ENCODE measurements around the gene CREB3L4.
"Not testable (repeated sequence)": the region's sequence is repeated elsewhere in the genome, so short reads cannot be mapped to it uniquely, and the experiment has no call there.

CREB3L4 gene

GRCh38 chr1:153970346-153970745 lies 2.6 kb downstream of the CREB3L4 start:
- Histone ChIP-seq H3K27me3 (replicated peaks; ENCODE audit: control insufficient read depth, insufficient read depth, low read length, poor library complexity, severe bottlenecking) (no peaks in the 10 kb centered on the region), H3K4me1 (ENCODE audit: control insufficient read depth, insufficient read depth, low read length, poor library complexity, severe bottlenecking) (peaks cover 17% of the 10 kb centered on the region), H3K27ac (ENCODE audit: insufficient read depth, low read length, poor library complexity, severe bottlenecking) (no peak overlapping the region), H3K4me3 (ENCODE audit: insufficient read depth, low read depth, low read length, poor library complexity, severe bottlenecking) (no peak overlapping the region), H3K9me3 (ENCODE audit: control insufficient read depth, low read length) (no peaks in the 10 kb centered on the region), H3K36me3 (ENCODE audit: control insufficient read depth, insufficient read depth, low read length) (peaks cover 19% of the 10 kb centered on the region)
- no peak for DNase-seq

GRCh38 chr1:153973071-153973470 lies 5.4 kb downstream of the CREB3L4 start:
- Histone ChIP-seq H3K4me1 (ENCODE audit: control insufficient read depth, insufficient read depth, low read length, poor library complexity, severe bottlenecking) (peaks cover 18% of the 10 kb centered on the region), H3K36me3 (ENCODE audit: control insufficient read depth, insufficient read depth, low read length) (peaks cover 26% of the 10 kb centered on the region), H3K27ac (ENCODE audit: insufficient read depth, low read length, poor library complexity, severe bottlenecking) (no peak overlapping the region), H3K9me3 (ENCODE audit: control insufficient read depth, low read length) (no peaks in the 10 kb centered on the region), H3K4me3 (ENCODE audit: insufficient read depth, low read depth, low read length, poor library complexity, severe bottlenecking) (no peak overlapping the region), H3K27me3 (replicated peaks; ENCODE audit: control insufficient read depth, insufficient read depth, low read length, poor library complexity, severe bottlenecking) (no peaks in the 10 kb centered on the region)
- DNase-seq, result no peak

- Histone ChIP-seq H3K4me3 (ENCODE audit: insufficient read depth, low read depth, low read length, poor library complexity, severe bottlenecking) (no peak overlapping the region), H3K9me3 (ENCODE audit: control insufficient read depth, low read length) (no peaks in the 10 kb centered on the region), H3K27me3 (replicated peaks; ENCODE audit: control insufficient read depth, insufficient read depth, low read length, poor library complexity, severe bottlenecking) (no peaks in the 10 kb centered on the region), H3K36me3 (ENCODE audit: control insufficient read depth, insufficient read depth, low read length) (peaks cover 26% of the 10 kb centered on the region), H3K4me1 (ENCODE audit: control insufficient read depth, insufficient read depth, low read length, poor library complexity, severe bottlenecking) (peaks cover 18% of the 10 kb centered on the region), H3K27ac (ENCODE audit: insufficient read depth, low read length, poor library complexity, severe bottlenecking) (no peak overlapping the region)
- no peak for DNase-seq
Observed at GRCh38 chr1:153973525-153973924, 5.8 kb downstream of the CREB3L4 start.

- H3K27ac ChIP-seq (ENCODE audit: insufficient read depth, low read length, poor library complexity, severe bottlenecking), result peak overlapping the region; percentile 91
- no peak for DNase-seq
- H3K4me3 ChIP-seq (ENCODE audit: insufficient read depth, low read depth, low read length, poor library complexity, severe bottlenecking), result peak overlapping the region; percentile 93
- H3K36me3 ChIP-seq (ENCODE audit: control insufficient read depth, insufficient read depth, low read length), result peaks cover 26% of the 10 kb centered on the region
- H3K4me1 ChIP-seq (ENCODE audit: control insufficient read depth, insufficient read depth, low read length, poor library complexity, severe bottlenecking), result peaks cover 18% of the 10 kb centered on the region
- H3K27me3 ChIP-seq (replicated peaks; ENCODE audit: control insufficient read depth, insufficient read depth, low read length, poor library complexity, severe bottlenecking), result no peaks in the 10 kb centered on the region
- no peaks in the 10 kb centered on the region for H3K9me3 ChIP-seq (ENCODE audit: control insufficient read depth, low read length)
Observed at GRCh38 chr1:153976819-153977249, 9.1 kb downstream of the CREB3L4 start.

- peak; percentile 70 to 78 (median 71) for DNase-seq
- no peaks in the 10 kb centered on the region for H3K27me3 ChIP-seq (replicated peaks; ENCODE audit: control insufficient read depth, insufficient read depth, low read length, poor library complexity, severe bottlenecking)
- H3K36me3 ChIP-seq (ENCODE audit: control insufficient read depth, insufficient read depth, low read length), result peaks cover 26% of the 10 kb centered on the region
- peak within 1 kb of the TSS; percentile 93 for H3K4me3 ChIP-seq (ENCODE audit: insufficient read depth, low read depth, low read length, poor library complexity, severe bottlenecking)
- peaks cover 16% of the 10 kb centered on the region for H3K4me1 ChIP-seq (ENCODE audit: control insufficient read depth, insufficient read depth, low read length, poor library complexity, severe bottlenecking)
- no peaks in the 10 kb centered on the region for H3K9me3 ChIP-seq (ENCODE audit: control insufficient read depth, low read length)
- peak within 1 kb of the TSS; percentile 91 for H3K27ac ChIP-seq (ENCODE audit: insufficient read depth, low read length, poor library complexity, severe bottlenecking)
Observed at GRCh38 chr1:153977250-153978240, 9.8 kb downstream of the CREB3L4 start, which contains the start of gene JTB. TSS of gene JTB (minus strand) at chr1:153977674. CDS start at chr1:153977252, 422 bp downstream.

- DNase-seq, result no peak
- H3K27me3 ChIP-seq (replicated peaks; ENCODE audit: control insufficient read depth, insufficient read depth, low read length, poor library complexity, severe bottlenecking), result no peaks in the 10 kb centered on the region
- H3K9me3 ChIP-seq (ENCODE audit: control insufficient read depth, low read length), result no peaks in the 10 kb centered on the region
- peak overlapping the region; percentile 93 for H3K4me3 ChIP-seq (ENCODE audit: insufficient read depth, low read depth, low read length, poor library complexity, severe bottlenecking)
- H3K27ac ChIP-seq (ENCODE audit: insufficient read depth, low read length, poor library complexity, severe bottlenecking), result peak overlapping the region; percentile 91
- peaks cover 24% of the 10 kb centered on the region for H3K36me3 ChIP-seq (ENCODE audit: control insufficient read depth, insufficient read depth, low read length)
- H3K4me1 ChIP-seq (ENCODE audit: control insufficient read depth, insufficient read depth, low read length, poor library complexity, severe bottlenecking), result peaks cover 16% of the 10 kb centered on the region
Observed at GRCh38 chr1:153978274-153978909, 10.7 kb downstream of the CREB3L4 start.

GRCh38 chr1:153979091-153979490 lies 11.4 kb downstream of the CREB3L4 start:
- not testable (repeated sequence) for H3K4me3 ChIP-seq (ENCODE audit: insufficient read depth, low read depth, low read length, poor library complexity, severe bottlenecking); DNase-seq; H3K27ac ChIP-seq (ENCODE audit: insufficient read depth, low read length, poor library complexity, severe bottlenecking); H3K9me3 ChIP-seq (ENCODE audit: control insufficient read depth, low read length); H3K27me3 ChIP-seq (replicated peaks; ENCODE audit: control insufficient read depth, insufficient read depth, low read length, poor library complexity, severe bottlenecking)
- Histone ChIP-seq H3K36me3 (ENCODE audit: control insufficient read depth, insufficient read depth, low read length) (peaks cover 17% of the 10 kb centered on the region), H3K4me1 (ENCODE audit: control insufficient read depth, insufficient read depth, low read length, poor library complexity, severe bottlenecking) (peaks cover 16% of the 10 kb centered on the region)

- H3K4me3 ChIP-seq (ENCODE audit: insufficient read depth, low read depth, low read length, poor library complexity, severe bottlenecking); H3K27me3 ChIP-seq (replicated peaks; ENCODE audit: control insufficient read depth, insufficient read depth, low read length, poor library complexity, severe bottlenecking); H3K9me3 ChIP-seq (ENCODE audit: control insufficient read depth, low read length); DNase-seq; H3K36me3 ChIP-seq (ENCODE audit: control insufficient read depth, insufficient read depth, low read length); H3K27ac ChIP-seq (ENCODE audit: insufficient read depth, low read length, poor library complexity, severe bottlenecking): not testable (repeated sequence)
- peaks cover 10% of the 10 kb centered on the region for H3K4me1 ChIP-seq (ENCODE audit: control insufficient read depth, insufficient read depth, low read length, poor library complexity, severe bottlenecking)
Observed at GRCh38 chr1:153981735-153982134, 14.0 kb downstream of the CREB3L4 start.

- DNase-seq, result no peak
- Histone ChIP-seq H3K27ac (ENCODE audit: insufficient read depth, low read length, poor library complexity, severe bottlenecking) (no peak overlapping the region), H3K27me3 (replicated peaks; ENCODE audit: control insufficient read depth, insufficient read depth, low read length, poor library complexity, severe bottlenecking) (no peaks in the 10 kb centered on the region), H3K4me1 (ENCODE audit: control insufficient read depth, insufficient read depth, low read length, poor library complexity, severe bottlenecking) (peaks cover 7% of the 10 kb centered on the region), H3K9me3 (ENCODE audit: control insufficient read depth, low read length) (no peaks in the 10 kb centered on the region), H3K36me3 (ENCODE audit: control insufficient read depth, insufficient read depth, low read length) (no peaks in the 10 kb centered on the region), H3K4me3 (ENCODE audit: insufficient read depth, low read depth, low read length, poor library complexity, severe bottlenecking) (no peak overlapping the region)
Observed at GRCh38 chr1:153984123-153984894, 16.6 kb downstream of the CREB3L4 start.

Measured in effector memory CD4-positive, alpha-beta T cell (primary cell).